M059J (cell line): Measurements from ENCODE around the gene RAB31. TPM values are rescaled to one million over a fixed set of nuclear protein-coding genes. Genes with fewer than 3 reads are reported as not detected.
A peak's percentile ranks its signal among the peaks of the same experiment; 100 is the strongest.

ENCODE experiments used
- DNase-seq: peaks from one replicate; pipeline ENCODE4 v3.0.0-alpha.2; 2012; ENCODE audit warnings: low read depth
- total RNA-seq: library from RNA; depleted of rRNA; stranded (reverse); fragments of >200 nt; shearing (Covaris generic); gene quantifications from 2 replicates; pipeline ENCODE4 v1.2.3, GENCODE V29; 2014

RAB31 gene
- total RNA-seq, 1 experiment from 2014 or later: 53.6 TPM

GRCh38 chr18:9787712-9788111 is 79.6 kb downstream of the RAB31 start:
- DNase-seq: peak; percentile 75

GRCh38 chr18:9788140-9788539 is 80.0 kb downstream of the RAB31 start:
- DNase-seq: peak; percentile 25

GRCh38 chr18:9788860-9789259 is 80.8 kb downstream of the RAB31 start:
- no peak for DNase-seq

- no peak for DNase-seq
These were observed 82.2 kb downstream of the RAB31 start for GRCh38 chr18:9790261-9790660.

DNA sequence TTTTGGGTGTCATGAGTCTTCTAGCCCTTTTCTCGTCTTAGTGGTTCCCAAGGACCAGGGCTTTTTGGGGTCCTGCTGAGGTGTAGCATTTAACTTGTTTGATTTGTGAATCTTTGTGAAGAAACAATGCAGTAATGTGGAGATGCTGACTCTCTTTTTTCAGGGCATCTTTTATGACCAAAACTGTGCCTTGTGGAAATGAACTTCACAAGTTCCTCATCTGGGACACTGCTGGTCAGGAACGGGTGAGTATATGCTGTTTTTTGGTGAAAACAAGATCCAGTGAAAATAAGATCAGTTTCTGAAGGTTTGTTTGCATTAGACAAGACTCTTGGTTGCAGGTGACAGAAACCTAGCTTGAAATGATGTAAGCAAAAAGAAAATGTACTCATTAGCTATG is 83.9 kb downstream of the RAB31 start:
- DNase-seq: no peak

- DNase-seq: no peak
These were observed 84.6 kb downstream of the RAB31 start for GRCh38 chr18:9792565-9793245.

DNA sequence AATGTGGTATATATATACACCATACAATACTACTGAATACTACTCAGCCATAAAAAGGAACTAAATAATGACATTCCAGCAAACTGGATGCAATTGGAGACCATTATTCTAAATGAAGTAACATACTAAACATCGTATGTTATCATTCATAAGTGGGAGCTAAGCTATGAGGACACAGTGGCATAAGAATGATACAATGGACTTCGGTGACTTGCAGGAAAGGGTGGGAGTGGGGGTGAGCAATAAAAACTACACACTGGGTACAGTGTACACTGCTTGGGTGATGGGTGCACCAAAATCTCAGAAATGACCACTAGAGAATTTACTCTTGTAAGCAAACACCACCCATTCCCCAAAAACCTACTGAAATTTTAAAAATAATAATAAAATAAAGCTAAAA is 87.9 kb downstream of the RAB31 start:
- DNase-seq: no peak

GRCh38 chr18:9796935-9797549 is 88.9 kb downstream of the RAB31 start:
- no peak for DNase-seq

GRCh38 chr18:9802175-9803062 is 94.3 kb downstream of the RAB31 start:
- DNase-seq: no peak

- no peak for DNase-seq
These were observed 95.1 kb downstream of the RAB31 start for GRCh38 chr18:9803063-9803697.

DNA sequence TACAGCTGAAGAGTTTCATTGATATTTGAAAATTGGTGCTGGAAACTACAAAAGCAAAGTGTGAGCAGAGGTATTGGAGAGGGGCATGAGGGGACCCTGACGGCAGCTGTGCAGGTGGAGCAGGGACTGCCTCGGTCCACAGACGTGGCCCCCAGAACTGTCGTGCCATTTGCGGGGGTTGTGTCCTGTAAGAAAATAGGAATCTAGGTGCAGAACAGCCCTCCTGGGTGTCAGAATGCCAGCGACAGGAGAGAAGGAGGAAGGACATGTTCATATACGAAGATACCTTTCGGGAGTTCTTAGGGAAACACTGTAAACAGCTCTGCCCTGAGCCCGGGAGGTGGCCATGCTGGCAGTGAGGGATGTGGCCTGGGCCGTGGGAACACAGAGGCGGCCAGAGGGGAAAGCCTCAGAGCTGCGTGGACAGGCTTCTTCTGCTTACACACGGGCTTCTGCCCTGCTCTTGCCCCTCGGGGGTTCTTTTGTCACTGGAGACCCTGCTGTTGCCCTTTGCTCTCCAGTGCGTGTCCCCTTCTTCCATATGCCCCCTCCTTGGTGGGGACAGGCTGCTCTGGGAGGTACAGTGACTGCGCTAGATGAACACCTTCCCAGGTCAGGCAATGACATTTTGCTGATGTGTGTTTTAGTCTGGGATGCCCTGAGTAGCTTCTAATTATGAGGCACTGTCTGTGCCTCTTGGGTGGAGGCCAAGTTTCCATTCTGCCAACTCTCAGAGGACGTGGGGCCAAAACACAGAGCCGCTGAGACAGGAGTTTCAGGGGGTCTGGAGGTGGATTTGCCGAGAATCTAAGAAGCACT is 95.8 kb downstream of the RAB31 start:
- no peak for DNase-seq

DNA sequence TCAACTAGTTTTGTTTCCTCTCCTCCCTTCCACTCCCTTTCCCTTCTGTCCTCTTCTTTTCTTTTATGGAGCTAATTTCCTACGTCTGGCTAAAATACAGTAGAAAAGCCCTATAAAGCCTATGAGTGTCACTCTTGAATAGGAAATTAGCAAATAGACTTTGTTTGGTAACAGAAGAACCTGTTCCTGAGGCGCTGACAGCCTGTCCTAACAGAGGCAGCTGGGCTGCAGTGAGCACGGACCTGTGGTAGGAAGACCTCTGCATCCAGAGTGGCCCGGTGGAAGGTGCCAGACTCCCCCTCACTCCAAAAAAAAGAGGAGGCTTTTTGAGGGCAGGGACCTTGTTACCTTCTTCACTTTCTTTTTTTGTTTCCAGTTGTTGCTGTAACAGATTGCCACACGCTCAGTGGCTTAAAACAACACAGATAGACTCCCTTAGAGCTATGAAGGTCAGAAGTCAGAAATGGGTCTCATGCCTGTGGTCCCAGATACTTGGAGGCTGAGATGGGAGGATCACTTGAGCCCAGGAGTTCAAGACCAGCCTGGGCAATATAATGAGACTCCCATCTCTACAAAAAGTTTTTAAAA is 96.5 kb downstream of the RAB31 start:
- DNase-seq: no peak

- DNase-seq: no peak
These were observed 98.8 kb downstream of the RAB31 start for GRCh38 chr18:9806905-9807304.

- DNase-seq: peak; percentile 76
These were observed 100.5 kb downstream of the RAB31 start for GRCh38 chr18:9808295-9809241.

DNA sequence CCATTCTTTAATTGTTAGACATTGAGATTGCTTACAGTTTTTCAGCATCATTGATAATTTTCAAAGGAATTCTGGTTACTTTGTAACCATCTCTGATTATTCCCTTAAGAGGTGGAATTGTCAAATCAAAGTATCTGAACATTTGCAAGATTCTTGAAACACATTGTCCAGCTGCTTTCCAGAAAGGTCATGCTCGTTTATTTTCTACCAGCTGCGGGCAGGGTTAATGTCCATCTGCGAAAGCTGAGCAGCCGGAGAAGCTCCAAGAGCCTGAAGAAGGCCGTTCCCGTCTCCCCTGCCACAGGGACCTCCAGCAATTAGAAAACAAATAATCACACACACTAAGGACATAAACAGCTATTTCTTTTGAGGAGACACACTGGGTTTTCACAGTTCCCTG is 101.6 kb downstream of the RAB31 start:
- no peak for DNase-seq

DNA sequence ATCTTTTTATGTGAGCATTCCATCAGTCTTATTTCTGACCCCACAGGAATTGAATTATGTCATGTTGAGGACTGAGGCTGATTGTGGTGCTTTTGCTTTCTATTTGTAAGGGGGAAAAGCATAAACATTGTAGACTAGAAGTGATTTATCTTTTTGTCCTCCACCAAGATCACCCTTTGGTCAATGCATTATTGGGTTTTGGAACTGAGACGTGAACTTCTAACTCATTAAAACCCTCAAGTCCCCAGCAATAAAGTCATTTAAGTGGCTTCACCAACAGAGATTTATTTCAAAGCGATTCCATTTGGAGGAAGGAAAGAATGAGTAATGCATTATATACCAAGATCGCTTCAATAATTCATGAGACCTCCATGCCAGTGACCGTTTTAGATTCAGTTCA is 102.2 kb downstream of the RAB31 start:
- DNase-seq: peak; percentile 47

- DNase-seq: no peak
These were observed 103.0 kb downstream of the RAB31 start for GRCh38 chr18:9810994-9811705.

- no peak for DNase-seq
These were observed 103.9 kb downstream of the RAB31 start for GRCh38 chr18:9811978-9812377.

DNA sequence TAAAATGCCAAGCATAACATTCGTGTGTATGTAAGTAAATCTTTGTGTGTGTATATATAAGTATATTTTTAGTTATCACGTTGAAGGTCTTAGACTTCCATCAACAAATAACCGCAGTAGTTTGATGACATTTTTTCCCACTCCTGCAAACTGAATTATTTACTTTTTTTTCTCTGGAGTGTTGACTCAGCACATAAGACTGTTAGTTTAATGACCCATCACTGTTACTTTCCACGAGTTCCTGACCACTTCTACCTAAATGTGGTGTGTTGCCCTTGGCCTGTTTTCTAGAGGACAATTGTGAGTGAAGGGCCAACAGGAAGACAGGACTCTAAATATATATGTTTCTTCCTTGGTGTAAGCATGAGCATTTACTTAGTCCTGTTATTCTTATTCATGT is 106.3 kb downstream of the RAB31 start:
- peak; percentile 88 for DNase-seq
